ENCODE results near the gene CTSE. TPM values are rescaled to one million over a fixed set of nuclear protein-coding genes. Genes with fewer than 3 reads are reported as not detected.

Gene CTSE
- total RNA-seq, 1 experiment from 2014 or later, result not detected

GRCh38 chr1:205992218-205992882 lies 31.3 kb downstream of the CTSE start:
- intact Hi-C loops (cut with micrococcal nuclease; ENCODE audit: unreplicated experiment), result no loop called here
- H3K27ac ChIP-seq (ENCODE audit: low read length), result no peak overlapping the region
- ChIA-PET CTCF (no interaction called here), POLR2A (no interaction called here)
- no peaks in the 10 kb centered on the region for H3K36me3 ChIP-seq (ENCODE audit: control insufficient read depth, insufficient read depth, low read length)
- H3K9me3 ChIP-seq (ENCODE audit: control insufficient read depth, insufficient read depth, low read depth, low read length), result no peaks in the 10 kb centered on the region
- H3K4me1 ChIP-seq (ENCODE audit: control insufficient read depth, insufficient read depth, low read length), result no peaks in the 10 kb centered on the region
- BruUV-seq (replicated peaks), result no TSS peak
- in situ Hi-C loops (cut with HindIII; ENCODE audit: low pct_unique_long_range_greater_than_20kb, low sequenced_read_pairs), result no loop called here
- H3K27me3 ChIP-seq (ENCODE audit: control insufficient read depth, insufficient read depth, low read length), result peaks cover 2% of the 10 kb centered on the region
- DNase-seq (ENCODE audit: low read depth, low spot score), result no peak
- no peak overlapping the region for H3K4me3 ChIP-seq (ENCODE audit: low read depth in 2 of 2, low read length in 2 of 2)
- ATAC-seq, result no peak
- TF ChIP-seq REST (IDR thresholded peaks at IDR 0.05; ENCODE audit: insufficient read depth in 1 of 2, low read depth in 2 of 2, low read length in 1 of 2) (no peak), POLR2AphosphoS5 (IDR thresholded peaks at IDR 0.05; ENCODE audit: low read depth, low read length) (no peak), CTCF (IDR thresholded peaks at IDR 0.05) (no peak), TCF7L2 (IDR thresholded peaks at IDR 0.05; ENCODE audit: low read depth, low read length) (no peak), SIN3A (IDR thresholded peaks at IDR 0.05; ENCODE audit: borderline replicate concordance, insufficient read depth, low read depth, low read length) (no peak)

- Histone ChIP-seq H3K9me3 (ENCODE audit: control insufficient read depth, insufficient read depth, low read depth, low read length) (no peaks in the 10 kb centered on the region), H3K27ac (ENCODE audit: low read length) (no peak overlapping the region), H3K4me3 (ENCODE audit: low read depth in 2 of 2, low read length in 2 of 2) (no peak overlapping the region), H3K36me3 (ENCODE audit: control insufficient read depth, insufficient read depth, low read length) (no peaks in the 10 kb centered on the region), H3K4me1 (ENCODE audit: control insufficient read depth, insufficient read depth, low read length) (no peaks in the 10 kb centered on the region), H3K27me3 (ENCODE audit: control insufficient read depth, insufficient read depth, low read length) (peaks cover 2% of the 10 kb centered on the region)
- BruUV-seq (replicated peaks), result no TSS peak
- in situ Hi-C loops (cut with HindIII; ENCODE audit: low pct_unique_long_range_greater_than_20kb, low sequenced_read_pairs) (no loop called here), intact Hi-C loops (cut with micrococcal nuclease; ENCODE audit: unreplicated experiment) (no loop called here)
- CTCF ChIA-PET, result no interaction called here
- POLR2A ChIA-PET, result no interaction called here
- DNase-seq (ENCODE audit: low read depth, low spot score) (no peak), ATAC-seq (no peak)
- TF ChIP-seq TCF7L2 (IDR thresholded peaks at IDR 0.05; ENCODE audit: low read depth, low read length) (no peak), POLR2AphosphoS5 (IDR thresholded peaks at IDR 0.05; ENCODE audit: low read depth, low read length) (no peak), CTCF (IDR thresholded peaks at IDR 0.05) (no peak), SIN3A (IDR thresholded peaks at IDR 0.05; ENCODE audit: borderline replicate concordance, insufficient read depth, low read depth, low read length) (no peak), REST (IDR thresholded peaks at IDR 0.05; ENCODE audit: insufficient read depth in 1 of 2, low read depth in 2 of 2, low read length in 1 of 2) (no peak)
These were observed 32.5 kb downstream of the CTSE start for GRCh38 chr1:205991237-205991636.

All from Panc1 (cell line).